Cardiac fibroblast (primary cell): ENCODE data around the gene STAT1.

Experiments
- DNase-seq, 2 donors: peaks; one replicate each; pipeline versions ENCODE4 v3.0.0 to v3.0.0-alpha.2; 2010; ENCODE audit warnings: low read depth in 2 of 2
- H3K4me3 ChIP-seq, 2 donors: replicated peaks in 1 of 2; 1 replicate in 1 of 2; 2 replicates in 1 of 2; pipeline ENCODE4 v1.5.1; 2011; ENCODE audit warnings: low read depth in 2 of 2, low read length in 2 of 2, mild to moderate bottlenecking in 2 of 2, moderate library complexity in 1 of 2
- TF ChIP-seq, protein P1 (sequence below): IDR thresholded peaks from one replicate; pipeline ENCODE4 v1.5.1; 2011; ENCODE audit warnings: low read depth, mild to moderate bottlenecking, low read length, inconsistent platforms

Gene STAT1

DNA sequence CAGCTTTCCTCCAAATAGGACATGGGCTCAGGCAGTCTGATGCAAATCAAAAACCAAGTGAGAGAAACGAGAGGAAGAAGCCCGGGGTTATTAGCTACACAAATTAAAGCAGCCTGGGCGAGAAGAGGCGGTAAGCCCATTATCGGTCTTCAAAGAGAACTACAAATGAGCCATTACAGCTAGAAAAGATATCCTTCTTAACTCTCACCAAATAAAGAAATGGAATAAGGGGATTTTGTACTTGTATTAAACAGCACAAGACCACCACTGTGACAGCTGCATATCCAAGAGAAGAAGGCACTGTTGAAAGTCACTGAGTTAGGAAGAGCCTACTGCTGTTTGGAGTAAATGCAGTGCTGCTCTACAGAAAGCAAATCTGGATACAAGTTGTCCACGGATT is 32.6 kb downstream of the STAT1 start:
- TF ChIP-seq, protein P1, sequence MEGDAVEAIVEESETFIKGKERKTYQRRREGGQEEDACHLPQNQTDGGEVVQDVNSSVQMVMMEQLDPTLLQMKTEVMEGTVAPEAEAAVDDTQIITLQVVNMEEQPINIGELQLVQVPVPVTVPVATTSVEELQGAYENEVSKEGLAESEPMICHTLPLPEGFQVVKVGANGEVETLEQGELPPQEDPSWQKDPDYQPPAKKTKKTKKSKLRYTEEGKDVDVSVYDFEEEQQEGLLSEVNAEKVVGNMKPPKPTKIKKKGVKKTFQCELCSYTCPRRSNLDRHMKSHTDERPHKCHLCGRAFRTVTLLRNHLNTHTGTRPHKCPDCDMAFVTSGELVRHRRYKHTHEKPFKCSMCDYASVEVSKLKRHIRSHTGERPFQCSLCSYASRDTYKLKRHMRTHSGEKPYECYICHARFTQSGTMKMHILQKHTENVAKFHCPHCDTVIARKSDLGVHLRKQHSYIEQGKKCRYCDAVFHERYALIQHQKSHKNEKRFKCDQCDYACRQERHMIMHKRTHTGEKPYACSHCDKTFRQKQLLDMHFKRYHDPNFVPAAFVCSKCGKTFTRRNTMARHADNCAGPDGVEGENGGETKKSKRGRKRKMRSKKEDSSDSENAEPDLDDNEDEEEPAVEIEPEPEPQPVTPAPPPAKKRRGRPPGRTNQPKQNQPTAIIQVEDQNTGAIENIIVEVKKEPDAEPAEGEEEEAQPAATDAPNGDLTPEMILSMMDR: no peak
- H3K4me3 ChIP-seq: no peak overlapping the region
- DNase-seq: no peak

DNA sequence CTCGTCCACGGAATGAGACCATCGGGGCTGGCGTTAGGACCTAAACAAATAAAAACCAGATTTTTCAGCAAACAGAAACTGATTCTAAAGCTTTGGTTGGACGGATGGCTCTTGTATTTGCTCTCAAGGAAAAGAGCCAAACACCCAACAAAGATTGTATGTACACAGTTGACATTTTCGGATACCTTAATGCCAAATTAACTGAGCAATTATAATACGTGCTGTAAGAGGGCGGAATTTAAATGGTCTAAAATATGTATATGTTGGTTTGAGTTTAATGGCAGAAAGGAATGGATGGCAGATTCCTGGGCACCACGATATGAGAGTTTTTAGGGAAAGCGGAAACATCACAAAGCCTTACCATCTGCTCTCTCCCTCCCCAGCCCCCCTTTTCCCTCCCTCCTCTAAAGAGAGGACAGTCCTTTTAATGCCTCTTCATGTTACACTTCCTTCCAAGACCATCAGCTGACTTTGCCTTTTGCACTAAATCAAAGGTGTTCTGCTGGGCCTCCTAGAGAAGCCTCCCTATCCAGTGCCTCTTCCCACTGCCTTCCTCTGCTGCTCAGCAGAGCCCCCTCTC is 33.3 kb downstream of the STAT1 start:
- TF ChIP-seq, protein P1: no peak
- DNase-seq: no peak
- no peak overlapping the region for H3K4me3 ChIP-seq

DNA sequence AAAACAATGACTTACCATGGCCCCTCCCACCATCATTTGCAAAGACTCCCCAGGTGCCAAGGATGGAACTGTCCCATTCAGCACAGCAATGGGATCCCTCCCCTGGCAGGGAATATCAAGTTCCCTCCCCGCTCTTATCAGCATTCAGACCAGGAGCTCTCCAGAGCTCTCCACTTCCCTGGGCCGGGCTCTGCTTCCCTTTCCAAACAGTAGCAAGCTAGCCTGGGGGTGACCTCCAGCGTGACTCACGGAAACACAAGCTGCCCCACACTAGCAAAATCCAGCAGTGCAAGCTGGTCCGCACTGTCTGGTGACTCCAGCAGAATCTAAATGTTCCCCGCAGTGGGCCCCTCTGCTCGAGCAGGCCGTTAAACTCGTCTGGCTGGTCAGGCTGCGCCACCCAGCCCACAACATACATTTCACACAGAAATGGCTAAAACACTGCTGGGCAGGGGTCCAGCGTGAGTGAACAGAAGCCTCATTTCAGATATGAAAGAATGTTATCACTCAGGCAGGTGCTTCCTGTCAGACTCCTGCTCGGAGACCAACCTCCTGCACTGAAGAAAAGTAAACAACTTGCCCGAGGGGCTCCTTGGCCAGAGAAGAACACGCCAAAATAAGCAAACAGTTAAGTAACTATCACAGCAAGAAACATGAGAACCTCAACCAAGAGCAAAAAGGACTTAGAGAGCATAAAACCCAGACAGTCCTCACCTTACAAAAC is 33.9 kb downstream of the STAT1 start:
- peak; percentile 78 to 92 for DNase-seq
- TF ChIP-seq, protein P1: no peak
- H3K4me3 ChIP-seq: no peak overlapping the region

DNA sequence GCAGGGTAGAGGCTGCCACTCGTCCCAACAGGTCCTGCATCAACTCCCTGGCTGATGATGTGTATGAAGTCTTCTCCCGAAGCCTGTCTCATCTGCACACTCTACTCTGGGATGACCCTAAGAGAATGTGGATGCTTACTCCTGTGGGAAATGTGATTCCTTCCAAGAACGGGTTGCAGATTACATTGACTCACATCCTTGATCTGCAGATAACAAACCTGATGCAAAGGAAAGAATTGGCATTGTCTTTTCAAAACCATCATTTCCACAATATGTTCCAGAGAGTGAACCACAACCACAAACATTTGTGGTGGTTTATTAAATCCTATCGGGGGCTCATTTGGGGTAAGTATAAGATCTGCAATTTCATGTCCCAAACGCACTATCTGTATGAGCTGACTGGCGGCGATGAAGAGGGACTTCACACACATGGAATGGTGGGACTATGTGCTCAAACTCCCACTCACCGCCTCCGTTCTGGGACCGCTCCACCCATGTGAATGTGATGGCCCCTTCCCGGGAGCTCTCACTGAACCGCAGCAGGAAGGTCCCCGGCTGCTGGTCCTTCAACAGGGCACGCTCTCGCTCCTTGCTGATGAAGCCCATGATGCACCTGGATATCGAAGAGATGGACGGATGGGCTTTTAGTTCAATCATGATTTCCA is 35.5 kb downstream of the STAT1 start:
- TF ChIP-seq, protein P1: no peak
- DNase-seq: peak; percentile 44 to 69
- H3K4me3 ChIP-seq: no peak overlapping the region

DNA sequence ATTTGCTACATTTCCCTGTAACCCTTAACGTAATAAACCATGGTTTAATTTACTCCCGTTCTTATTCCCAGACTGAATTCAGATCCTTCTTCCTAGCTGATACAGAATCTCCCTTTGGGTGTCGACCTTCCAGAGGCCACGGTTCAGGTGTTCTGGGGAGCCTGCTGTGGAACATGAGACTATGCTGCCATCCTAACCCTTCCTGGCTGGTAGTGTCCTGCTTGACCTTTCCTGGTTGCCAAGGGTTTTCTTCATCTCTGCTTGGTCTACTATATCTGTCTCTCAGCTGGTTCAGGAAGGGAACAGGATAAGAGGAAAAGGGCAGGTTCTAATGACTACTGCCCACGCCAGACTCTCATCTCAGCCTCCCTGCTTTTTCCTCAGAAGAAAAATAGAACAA is 36.5 kb downstream of the STAT1 start:
- DNase-seq: no peak
- no peak overlapping the region for H3K4me3 ChIP-seq
- TF ChIP-seq, protein P1: no peak

DNA sequence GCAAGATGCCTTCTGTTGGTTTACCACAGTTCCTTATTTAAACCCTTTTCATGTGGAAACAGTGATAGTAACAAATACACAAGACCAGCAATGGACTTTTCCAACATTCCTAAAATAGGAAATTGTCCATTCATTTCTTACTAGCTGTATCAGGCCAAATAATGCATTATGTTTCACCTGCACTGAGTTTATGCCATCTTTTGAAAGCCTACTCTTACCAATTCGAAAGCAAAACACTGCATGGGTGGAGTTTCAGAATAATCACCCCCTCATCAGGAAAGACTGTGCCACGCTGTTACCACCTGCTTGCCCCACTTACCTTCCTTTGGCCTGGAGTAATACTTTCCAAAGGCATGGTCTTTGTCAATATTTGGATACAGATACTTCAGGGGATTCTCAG is 37.5 kb downstream of the STAT1 start:
- no peak overlapping the region for H3K4me3 ChIP-seq
- no peak for DNase-seq
- TF ChIP-seq, protein P1: no peak
